ENCODE data around the gene PRKG1. TPM values are rescaled to one million over a fixed set of nuclear protein-coding genes. Genes with fewer than 3 reads are reported as not detected.

PRKG1 gene
- total RNA-seq, 1 experiment from 2014 or later = 0.09 TPM

GRCh38 chr10:52011118-52011517 lies 936.8 kb downstream of the PRKG1 start:
- CTCF ChIA-PET = no interaction called here
- Histone ChIP-seq H3K4me1 (no peaks in the 10 kb centered on the region), H3K36me3 (ENCODE audit: control insufficient read depth, insufficient read depth, low read length) (no peaks in the 10 kb centered on the region), H3K27me3 (replicated peaks; ENCODE audit: control insufficient read depth, insufficient read depth, low read length) (no peaks in the 10 kb centered on the region), H3K9me3 (peaks cover 29% of the 10 kb centered on the region), H3K4me3 (ENCODE audit: low read depth, low read length) (no peak overlapping the region)
- Mint-ChIP-seq H3K4me1 (ENCODE audit: low read depth, unreplicated experiment) (no peaks in the 10 kb centered on the region), H3K9me3 (ENCODE audit: unreplicated experiment) (peaks cover 47% of the 10 kb centered on the region), H3K27me3 (ENCODE audit: insufficient read depth, unreplicated experiment) (peaks cover 2% of the 10 kb centered on the region), H3K27ac (ENCODE audit: unreplicated experiment) (no peak overlapping the region), H3K36me3 (ENCODE audit: insufficient read depth, unreplicated experiment) (no peaks in the 10 kb centered on the region), H3K4me3 (ENCODE audit: unreplicated experiment) (no peak overlapping the region)
- TF ChIP-seq CTCF (IDR thresholded peaks at IDR 0.05; ENCODE audit: insufficient read depth in 1 of 2, low read depth in 1 of 2, low read length in 1 of 2, severe bottlenecking in 1 of 2, unreplicated experiment in 1 of 2) = no peak
- intact Hi-C loops (cut with micrococcal nuclease; ENCODE audit: unreplicated experiment) = no loop called here
- DNase-seq = no peak
- BruUV-seq (replicated peaks) = no TSS peak
- POLR2A ChIA-PET = no interaction called here

GRCh38 chr10:52019077-52019555 lies 944.8 kb downstream of the PRKG1 start:
- ChIA-PET POLR2A (interaction anchor here (0.6 kb wide), 1 partner anchor 25 kb away, joined by 5 read pairs; no protein-coding TSS in a partner anchor), CTCF (interaction anchor here (0.6 kb wide), 1 partner anchor 289 kb away, joined by 4 read pairs; no protein-coding TSS in a partner anchor)
- H3K9me3 Mint-ChIP-seq (ENCODE audit: unreplicated experiment) = peaks cover 23% of the 10 kb centered on the region
- BruUV-seq (replicated peaks) = no TSS peak
- peaks cover 4% of the 10 kb centered on the region for H3K27me3 Mint-ChIP-seq (ENCODE audit: insufficient read depth, unreplicated experiment)
- no peak for TF ChIP-seq CTCF (IDR thresholded peaks at IDR 0.05; ENCODE audit: insufficient read depth in 1 of 2, low read depth in 1 of 2, low read length in 1 of 2, severe bottlenecking in 1 of 2, unreplicated experiment in 1 of 2)
- no peaks in the 10 kb centered on the region for H3K4me1 Mint-ChIP-seq (ENCODE audit: low read depth, unreplicated experiment)
- no peak overlapping the region for H3K27ac Mint-ChIP-seq (ENCODE audit: unreplicated experiment)
- no peaks in the 10 kb centered on the region for H3K4me1 ChIP-seq
- peaks cover 16% of the 10 kb centered on the region for H3K9me3 ChIP-seq
- H3K36me3 ChIP-seq (ENCODE audit: control insufficient read depth, insufficient read depth, low read length) = no peaks in the 10 kb centered on the region
- H3K4me3 ChIP-seq (ENCODE audit: low read depth, low read length) = no peak overlapping the region
- H3K36me3 Mint-ChIP-seq (ENCODE audit: insufficient read depth, unreplicated experiment) = no peaks in the 10 kb centered on the region
- no peak overlapping the region for H3K4me3 Mint-ChIP-seq (ENCODE audit: unreplicated experiment)
- DNase-seq = no peak
- intact Hi-C loops (cut with micrococcal nuclease; ENCODE audit: unreplicated experiment) = no loop called here
- no peaks in the 10 kb centered on the region for H3K27me3 ChIP-seq (replicated peaks; ENCODE audit: control insufficient read depth, insufficient read depth, low read length)

GRCh38 chr10:52019656-52020055 lies 945.4 kb downstream of the PRKG1 start:
- H3K9me3 ChIP-seq = peaks cover 11% of the 10 kb centered on the region
- no peak overlapping the region for H3K4me3 ChIP-seq (ENCODE audit: low read depth, low read length)
- Mint-ChIP-seq H3K36me3 (ENCODE audit: insufficient read depth, unreplicated experiment) (no peaks in the 10 kb centered on the region), H3K4me3 (ENCODE audit: unreplicated experiment) (no peak overlapping the region), H3K4me1 (ENCODE audit: low read depth, unreplicated experiment) (no peaks in the 10 kb centered on the region), H3K27ac (ENCODE audit: unreplicated experiment) (no peak overlapping the region), H3K9me3 (ENCODE audit: unreplicated experiment) (peaks cover 18% of the 10 kb centered on the region), H3K27me3 (ENCODE audit: insufficient read depth, unreplicated experiment) (peaks cover 4% of the 10 kb centered on the region)
- POLR2A ChIA-PET = no interaction called here
- no peak for TF ChIP-seq CTCF (IDR thresholded peaks at IDR 0.05; ENCODE audit: insufficient read depth in 1 of 2, low read depth in 1 of 2, low read length in 1 of 2, severe bottlenecking in 1 of 2, unreplicated experiment in 1 of 2)
- BruUV-seq (replicated peaks) = no TSS peak
- no peak for DNase-seq
- intact Hi-C loops (cut with micrococcal nuclease; ENCODE audit: unreplicated experiment) = no loop called here
- no peaks in the 10 kb centered on the region for H3K36me3 ChIP-seq (ENCODE audit: control insufficient read depth, insufficient read depth, low read length)
- H3K27me3 ChIP-seq (replicated peaks; ENCODE audit: control insufficient read depth, insufficient read depth, low read length) = no peaks in the 10 kb centered on the region
- no peaks in the 10 kb centered on the region for H3K4me1 ChIP-seq
- CTCF ChIA-PET = no interaction called here

Data from Caco-2 (cell line).